CD1c-positive myeloid dendritic cell (primary cell): ENCODE measurements around the gene OXLD1.

Source experiments
- DNase-seq: peaks from one replicate; pipeline ENCODE4 v3.0.0-alpha.2; 2016; ENCODE audit errors: extremely low spot score

The OXLD1 gene

DNA sequence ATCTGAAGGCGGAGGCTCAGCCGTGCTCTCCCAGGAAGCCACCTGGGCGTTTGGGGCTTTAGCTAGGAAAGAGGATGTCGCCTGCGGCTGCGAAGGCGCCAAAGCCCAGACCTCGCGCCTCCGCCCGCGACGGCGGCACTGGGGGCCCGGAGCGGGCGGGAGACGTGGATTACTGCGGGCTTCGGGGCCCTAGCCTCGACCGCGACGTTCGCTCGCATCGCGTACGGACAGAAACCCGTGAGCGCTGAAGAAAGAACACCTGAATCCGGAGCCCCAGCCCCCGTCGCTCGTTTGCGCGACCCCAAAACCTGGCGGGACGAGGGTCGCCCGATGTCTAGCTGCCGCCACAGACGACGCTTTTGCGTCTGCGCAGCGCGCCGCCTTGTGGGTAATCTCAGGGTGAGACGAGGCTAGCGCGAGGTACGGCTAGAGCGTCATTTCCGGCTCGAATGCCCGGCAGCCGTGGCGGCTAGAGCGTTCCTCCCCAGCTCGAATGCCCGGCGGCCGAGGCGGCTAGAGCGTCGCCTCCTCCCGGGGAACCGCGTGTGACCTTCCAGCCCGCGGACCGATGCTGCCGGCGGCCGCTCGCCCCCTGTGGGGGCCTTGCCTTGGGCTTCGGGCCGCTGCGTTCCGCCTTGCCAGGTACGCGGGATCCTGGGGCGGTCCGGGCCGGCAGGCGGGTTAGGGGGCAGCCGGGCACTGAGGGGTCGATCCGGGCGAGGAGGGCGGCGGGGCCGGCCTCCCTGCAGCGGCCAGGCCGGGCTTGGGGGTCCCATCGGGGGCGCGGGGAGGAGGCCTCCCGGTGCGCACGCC is 36.7 kb upstream of the OXLD1 start, which contains the start of gene MRPL12:
Gene MRPL12, plus strand, starts transcription at position 434 of the 813 bp plus-strand sequence. Its CDS starts 135 bp downstream, at position 569.
- peak; percentile 95 for DNase-seq

DNA sequence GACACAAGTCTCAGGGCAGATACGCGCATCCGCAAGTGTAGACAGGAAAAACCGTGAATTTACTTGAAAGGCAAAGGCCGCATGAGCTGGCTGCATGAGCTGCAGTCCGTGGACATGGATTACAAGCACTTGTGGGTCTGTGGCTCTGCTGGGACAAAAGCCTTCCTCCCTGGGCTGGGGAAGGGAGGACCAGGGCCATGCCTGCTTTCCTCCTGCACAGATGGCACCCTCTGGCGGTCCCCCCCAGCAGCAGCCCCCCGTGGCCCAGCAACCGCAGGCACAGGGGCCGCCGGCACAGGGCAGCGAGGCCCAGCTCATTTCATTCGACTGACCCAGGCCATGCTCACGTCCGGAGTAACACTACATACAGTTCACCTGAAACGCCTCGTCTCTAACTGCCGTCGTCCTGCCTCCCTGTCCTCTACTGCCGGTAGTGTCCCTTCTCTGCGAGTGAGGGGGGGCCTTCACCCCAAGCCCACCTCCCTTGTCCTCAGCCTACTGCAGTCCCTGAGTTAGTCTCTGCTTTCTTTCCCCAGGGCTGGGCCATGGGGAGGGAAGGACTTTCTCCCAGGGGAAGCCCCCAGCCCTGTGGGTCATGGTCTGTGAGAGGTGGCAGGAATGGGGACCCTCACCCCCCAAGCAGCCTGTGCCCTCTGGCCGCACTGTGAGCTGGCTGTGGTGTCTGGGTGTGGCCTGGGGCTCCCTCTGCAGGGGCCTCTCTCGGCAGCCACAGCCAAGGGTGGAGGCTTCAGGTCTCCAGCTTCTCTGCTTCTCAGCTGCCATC is 35.1 kb upstream of the OXLD1 start:
- DNase-seq = no peak

DNA sequence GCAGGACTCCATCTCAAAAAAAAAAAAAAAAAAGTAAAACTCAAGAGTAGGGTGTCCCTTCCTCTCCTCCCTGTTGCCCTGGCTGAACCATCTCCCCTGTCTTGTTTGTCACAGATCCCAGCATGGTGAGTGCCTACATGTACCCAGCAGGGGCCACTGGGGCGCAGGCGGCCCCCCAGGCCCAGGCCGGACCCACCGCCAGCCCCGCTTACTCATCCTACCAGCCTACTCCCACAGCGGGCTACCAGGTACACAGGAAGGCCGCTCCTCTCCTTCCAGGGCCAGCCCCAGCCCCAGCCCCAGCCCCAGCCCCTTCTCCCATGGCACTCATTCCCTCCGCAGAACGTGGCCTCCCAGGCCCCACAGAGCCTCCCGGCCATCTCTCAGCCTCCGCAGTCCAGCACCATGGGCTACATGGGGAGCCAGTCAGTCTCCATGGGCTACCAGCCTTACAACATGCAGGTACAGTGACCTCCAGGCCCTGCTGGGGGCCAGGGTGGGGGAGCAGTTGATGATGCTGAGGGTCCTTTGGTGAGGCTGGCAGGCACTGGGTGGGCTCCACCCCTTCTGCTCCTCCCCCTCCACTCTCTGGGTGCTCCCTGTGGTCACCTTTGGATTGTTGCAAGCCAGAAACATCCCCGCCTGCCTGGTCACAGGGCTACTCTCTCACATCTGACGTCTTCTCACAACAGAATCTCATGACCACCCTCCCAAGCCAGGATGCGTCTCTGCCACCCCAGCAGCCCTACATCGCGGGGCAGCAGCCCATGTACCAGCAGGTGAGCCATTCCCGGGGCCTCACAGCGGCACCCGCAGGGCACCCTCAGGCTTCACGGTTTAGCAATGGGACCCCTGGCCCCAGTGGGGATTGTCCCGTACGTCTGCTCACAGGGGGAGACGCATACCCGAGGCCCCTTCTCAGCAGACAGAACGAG is 34.2 kb upstream of the OXLD1 start:
- DNase-seq = no peak

DNA sequence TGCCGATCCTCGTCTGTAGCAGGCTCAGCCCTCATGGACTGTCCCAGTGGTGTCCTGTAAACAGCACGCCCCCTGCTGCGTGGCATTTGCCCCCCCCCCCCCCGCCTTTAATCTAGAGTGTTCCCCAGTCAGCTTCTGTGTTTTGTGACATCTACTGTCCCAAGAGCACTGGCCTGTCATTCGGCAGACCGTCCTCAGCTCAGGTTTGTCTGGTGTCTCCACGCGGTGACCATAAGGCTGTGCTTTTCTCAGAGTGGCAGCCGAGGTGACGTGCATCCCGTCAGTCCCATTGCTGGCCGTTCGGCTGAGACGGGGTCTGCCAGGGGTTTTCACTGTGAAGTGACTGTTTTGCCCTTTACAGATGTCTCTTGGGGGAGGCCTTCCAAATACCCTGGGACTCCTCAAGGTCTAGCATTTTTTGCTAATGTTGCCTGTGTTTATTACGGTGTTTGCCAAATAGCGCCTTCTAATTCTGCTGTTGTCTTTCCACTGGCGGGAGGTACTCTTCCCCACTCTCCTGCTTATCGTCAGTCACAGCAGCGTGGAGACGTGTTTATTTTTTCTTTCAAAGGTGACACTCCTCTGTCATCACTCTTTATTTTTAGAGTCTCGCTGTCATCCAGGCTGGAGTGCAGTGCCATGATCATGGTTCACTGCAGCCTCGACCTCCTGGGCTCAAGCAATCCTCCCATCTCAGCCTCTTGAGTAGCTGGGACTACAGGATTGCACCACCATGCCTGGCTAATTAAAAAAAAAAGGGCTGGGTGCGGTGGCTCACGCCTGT is 31.0 kb upstream of the OXLD1 start:
- DNase-seq = no peak

DNA sequence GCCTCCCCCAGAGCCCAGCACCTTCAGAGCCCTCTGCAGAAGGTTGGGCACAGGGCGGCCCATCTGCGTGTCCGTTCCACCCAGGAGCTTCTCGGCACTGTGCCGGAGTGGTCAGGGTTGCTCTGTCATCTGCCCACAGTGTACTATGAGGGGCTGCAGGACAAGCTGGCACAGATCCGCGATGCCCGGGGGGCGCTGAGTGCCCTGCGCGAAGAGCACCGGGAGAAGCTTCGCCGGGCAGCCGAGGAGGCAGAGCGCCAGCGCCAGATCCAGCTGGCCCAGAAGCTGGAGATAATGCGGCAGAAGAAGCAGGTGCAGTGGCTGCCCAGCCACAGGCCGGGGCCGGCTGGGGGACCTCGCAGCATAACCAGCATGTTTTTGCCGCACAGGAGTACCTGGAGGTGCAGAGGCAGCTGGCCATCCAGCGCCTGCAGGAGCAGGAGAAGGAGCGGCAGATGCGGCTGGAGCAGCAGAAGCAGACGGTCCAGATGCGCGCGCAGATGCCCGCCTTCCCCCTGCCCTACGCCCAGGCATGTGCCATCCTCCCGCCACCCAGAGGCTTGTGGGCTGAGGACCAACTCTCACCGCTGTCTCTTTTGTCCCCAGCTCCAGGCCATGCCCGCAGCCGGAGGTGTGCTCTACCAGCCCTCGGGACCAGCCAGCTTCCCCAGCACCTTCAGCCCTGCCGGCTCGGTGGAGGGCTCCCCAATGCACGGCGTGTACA is 30.0 kb upstream of the OXLD1 start:
- no peak for DNase-seq

DNA sequence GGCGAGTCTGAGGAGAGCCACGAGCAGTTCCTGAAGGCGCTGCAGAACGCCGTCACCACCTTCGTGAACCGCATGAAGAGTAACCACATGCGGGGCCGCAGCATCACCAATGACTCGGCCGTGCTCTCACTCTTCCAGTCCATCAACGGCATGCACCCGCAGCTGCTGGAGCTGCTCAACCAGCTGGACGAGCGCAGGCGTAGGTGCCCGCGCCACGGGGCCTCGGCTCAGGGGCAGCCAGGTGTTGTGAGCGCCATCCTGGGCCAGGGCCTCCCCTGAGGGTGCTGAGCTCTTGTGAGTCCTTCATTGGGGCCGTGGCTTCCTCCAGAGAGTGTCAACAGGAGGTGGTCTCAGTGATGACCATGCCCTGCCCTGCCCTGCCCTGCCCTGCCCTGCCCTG is 29.4 kb upstream of the OXLD1 start:
- no peak for DNase-seq

DNA sequence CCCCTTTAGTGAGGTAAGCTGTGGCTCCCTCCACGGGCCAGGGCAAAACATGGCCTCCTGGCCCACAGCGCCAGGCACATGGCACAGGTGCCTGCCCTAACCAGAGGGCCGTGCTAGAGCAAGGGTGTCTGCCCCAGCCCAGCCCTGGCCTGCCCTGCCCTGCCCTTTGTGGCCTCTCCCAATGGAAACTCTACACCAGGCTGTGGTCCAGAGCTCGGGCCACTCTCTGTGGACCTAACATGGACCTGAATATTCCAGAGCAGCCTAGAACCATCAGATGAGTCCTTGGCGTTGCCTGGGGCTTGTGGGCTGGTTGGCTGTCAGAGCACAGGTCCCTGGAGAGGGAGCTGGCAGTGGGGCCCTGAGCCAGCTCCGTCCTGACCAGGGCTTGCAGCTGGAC is 28.8 kb upstream of the OXLD1 start:
- no peak for DNase-seq

DNA sequence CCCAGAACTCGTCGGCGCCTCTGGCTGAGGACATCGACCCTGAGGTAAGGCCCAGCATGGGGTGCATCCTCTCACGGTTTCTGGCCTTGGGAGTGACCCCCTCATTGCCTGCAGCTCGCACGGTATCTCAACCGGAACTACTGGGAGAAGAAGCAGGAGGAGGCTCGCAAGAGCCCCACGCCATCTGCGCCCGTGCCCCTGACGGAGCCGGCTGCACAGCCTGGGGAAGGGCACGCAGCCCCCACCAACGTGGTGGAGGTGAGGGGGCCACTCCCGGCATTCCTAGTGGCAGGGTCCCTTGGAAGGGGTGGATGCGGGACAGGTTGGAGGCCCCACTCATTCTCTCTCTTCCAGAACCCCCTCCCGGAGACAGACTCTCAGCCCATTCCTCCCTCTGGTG is 28.4 kb upstream of the OXLD1 start:
- DNase-seq = no peak

DNA sequence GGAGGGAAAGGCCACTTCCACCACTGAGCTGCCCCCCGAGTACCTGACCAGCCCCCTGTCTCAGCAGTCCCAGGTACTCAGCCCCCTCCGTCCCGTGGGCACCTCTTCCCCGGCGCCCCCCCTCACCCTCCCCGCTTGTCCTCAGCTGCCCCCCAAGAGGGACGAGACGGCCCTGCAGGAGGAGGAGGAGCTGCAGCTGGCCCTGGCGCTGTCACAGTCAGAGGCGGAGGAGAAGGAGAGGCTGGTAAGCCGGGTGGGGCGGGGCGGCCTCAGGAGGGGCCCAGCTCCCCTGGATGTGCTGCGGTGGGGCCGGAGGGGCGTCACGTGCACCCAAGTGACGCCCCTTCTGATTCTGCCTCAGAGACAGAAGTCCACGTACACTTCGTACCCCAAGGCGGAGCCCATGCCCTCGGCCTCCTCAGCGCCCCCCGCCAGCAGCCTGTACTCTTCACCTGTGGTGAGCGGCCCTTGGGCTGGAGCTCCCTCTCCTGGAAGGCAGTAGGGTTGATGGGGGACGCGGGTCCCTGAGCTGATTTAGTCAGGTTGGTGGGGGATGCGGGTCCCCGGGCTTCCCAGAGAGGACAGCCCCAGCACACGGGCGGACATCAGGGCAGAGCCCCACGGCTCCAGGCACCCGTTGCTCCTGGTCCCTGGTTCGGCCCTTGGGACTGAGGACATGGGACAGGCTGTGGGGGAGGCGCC is 27.3 kb upstream of the OXLD1 start:
- no peak for DNase-seq

DNA sequence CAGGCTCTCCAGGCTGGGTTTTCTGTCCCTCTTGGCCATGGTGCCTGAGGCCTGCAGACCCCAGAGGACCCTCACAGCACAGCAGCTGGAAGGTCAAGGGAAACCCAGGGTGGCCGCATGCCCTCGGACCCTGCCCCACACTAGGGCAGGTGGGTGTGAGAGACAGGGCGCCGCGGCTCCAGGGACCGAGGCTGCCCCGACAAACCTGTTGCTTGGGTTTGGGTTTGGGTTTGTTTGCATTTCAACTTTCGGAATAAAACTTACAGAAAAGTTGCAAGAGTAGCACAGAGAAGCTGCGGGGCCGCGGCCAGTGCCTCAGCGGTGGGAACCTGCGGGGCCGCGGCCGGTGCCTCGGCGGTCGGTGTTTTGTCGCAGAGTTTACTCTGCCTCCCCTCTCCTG is 25.2 kb upstream of the OXLD1 start:
- no peak for DNase-seq

DNA sequence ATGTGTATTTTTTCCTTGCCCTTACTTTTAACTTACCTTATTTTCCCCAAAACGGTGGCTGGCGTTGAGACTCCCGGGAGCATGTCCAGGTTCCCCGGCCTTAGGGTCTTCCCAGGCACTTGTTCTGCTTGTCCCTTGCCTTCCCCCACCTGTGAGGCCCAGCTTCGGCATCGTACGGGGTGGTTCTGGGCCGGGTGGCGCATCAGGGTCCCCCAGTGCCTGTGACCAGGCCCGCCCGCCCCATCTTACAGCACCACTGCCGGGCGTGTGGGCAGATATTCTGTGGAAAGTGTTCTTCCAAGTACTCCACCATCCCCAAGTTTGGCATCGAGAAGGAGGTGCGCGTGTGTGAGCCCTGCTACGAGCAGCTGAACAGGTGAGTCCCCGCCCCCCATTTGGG is 24.8 kb upstream of the OXLD1 start:
- no peak for DNase-seq

DNA sequence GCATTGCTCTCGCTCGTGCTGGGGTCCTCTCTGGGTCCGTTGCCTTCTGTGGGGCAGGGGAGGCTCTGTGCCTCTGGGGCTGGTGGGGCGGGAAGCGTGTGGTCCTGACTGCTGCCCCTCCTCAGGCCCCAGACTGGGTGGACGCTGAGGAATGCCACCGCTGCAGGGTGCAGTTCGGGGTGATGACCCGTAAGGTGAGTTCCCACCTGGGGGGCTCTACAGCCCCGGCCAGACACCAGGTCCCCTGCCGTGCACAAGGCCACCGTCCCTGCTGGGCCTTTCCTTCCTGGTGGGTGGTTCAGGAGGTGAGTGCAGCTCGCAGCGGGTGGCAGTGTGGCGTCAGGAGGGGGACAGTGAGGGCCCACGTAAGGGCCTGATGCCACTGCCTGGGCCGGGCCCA is 24.1 kb upstream of the OXLD1 start:
- DNase-seq = no peak

DNA sequence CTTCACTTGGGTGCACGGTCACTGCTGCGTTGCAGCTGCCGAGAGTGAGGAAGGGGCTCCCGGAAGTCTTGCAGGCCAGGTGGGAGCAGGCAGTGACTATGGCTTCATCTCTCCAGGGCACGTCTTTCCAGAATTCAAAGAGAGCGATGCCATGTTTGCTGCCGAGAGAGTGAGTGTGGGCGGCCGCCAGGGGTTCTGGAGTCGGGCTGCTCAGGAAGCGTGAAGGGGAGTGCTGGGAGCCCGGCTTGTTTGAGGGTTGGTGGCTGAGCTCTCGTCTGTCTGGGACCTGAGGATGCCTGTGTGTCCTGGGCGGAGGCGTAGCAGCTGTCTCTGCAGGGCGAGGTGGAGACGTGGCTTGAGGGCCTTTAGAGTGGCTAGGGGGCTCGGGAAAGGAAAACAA is 23.7 kb upstream of the OXLD1 start:
- no peak for DNase-seq

DNA sequence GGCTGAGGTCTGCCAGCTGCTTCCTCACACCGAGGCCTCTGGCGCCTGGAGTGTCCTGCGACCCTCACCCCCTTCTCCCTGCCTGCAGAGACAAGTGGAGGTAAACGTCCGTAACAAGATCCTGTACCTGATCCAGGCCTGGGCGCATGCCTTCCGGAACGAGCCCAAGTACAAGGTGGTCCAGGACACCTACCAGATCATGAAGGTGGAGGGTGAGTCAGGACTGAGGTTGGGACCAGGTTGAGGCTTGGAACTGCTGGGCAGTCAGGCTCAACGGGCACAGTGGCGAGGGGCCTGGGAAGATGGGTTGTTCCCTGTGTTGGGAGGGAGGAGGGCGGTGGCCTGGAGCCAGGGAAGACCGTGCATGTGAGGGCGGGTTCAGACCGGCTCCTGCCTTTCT is 22.2 kb upstream of the OXLD1 start:
- DNase-seq = no peak

DNA sequence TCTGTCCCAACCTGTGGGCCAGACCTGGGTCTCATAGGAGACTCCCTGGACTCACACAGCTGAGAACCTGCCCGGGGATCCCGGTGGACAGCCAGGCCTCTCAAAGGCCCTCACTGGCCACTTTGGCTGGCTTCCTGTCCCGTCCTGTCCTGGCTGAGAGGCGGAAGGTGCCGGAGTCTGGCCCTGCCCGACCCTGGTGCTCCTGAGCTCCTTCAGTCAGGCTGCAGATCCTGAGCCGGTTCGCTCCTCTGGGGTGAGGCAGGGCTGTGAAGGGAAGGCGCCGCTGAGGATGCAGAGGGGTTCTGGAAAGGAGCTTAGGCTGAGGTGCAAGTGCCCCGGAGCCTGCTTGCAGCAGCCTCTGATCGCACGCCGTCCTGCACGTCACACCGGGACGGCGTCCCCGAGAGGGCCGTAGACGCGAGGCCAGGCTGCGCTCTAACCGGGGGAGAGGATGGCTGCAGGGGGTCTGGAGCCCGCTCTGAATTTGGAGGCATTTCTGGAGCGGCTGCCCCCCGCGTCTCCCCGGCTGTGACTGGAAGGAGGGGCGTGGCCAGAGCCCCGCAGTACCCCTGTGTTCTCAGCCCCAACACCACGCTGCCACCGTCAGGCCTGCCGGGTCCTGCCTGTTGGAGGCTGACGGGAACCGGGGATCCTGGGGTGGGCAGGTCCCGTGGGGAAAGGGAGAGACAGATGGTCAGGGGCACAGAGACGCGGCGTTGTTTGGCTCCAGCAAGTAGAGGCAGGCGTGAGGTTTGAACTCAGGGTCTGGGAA is 21.6 kb upstream of the OXLD1 start:
- no peak for DNase-seq

DNA sequence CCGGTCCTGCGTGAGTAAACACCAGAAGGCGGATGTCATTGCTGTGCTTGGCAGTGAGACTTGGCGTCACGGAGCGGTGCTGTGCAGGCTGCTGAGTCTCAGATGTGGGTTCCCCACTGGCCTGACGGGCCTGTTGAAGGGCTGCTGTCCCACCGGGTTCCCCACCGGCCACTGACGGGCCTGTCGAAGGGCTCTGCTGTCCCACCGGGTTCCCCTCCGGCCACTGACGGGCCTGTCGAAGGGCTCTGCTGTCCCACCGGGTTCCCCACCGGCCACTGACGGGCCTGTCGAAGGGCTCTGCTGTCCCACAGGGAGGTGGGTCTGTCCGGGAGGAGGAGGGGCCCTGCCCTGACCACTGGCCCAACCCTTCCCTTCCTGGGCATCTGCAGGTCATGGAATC is 20.2 kb upstream of the OXLD1 start:
- no peak for DNase-seq

DNA sequence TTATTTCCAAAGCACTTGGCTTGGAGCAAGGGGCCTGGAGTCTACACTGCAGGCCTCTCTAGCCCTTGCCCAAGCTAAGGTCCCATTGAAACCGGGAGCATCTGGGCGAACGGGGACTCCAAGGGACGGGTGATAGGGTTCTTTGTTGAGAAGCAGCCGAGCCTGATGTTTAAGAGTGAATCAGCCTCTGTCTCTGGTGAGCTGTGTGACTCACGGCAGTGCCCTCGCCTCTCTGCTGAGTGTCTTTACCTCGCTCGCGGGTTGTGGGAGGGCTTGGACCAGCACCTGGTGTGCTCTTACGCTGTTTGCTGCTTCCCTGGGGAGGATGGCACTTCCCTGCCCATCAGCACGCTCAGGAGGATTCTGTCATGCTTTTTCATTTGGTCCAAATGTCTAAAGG is 18.7 kb upstream of the OXLD1 start:
- DNase-seq = no peak

DNA sequence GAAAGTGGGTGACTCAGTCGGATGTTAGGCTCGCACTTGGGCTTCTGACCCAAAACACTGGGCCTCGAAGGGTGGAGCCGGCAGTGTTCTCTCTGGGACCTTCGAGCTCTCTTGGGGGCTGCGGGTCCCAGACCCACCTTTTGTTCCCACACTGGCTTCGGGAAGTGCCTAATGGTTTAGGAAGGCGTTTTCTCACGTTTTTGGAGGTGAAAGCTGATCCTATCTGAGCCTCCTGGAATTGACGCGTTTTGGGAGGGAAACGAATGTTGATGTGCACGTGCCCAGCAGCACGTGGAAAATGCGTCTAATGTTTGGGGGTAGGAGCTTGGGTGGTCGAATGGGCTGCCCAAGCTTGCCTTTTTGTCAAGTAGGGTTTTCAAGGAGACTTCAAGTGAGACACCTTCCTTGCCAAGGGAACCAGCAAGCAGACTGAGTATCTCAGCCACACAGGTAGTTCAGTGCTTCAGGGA is 18.1 kb upstream of the OXLD1 start:
- DNase-seq = no peak
